Testis (tissue), 2 donors: ENCODE data around the gene WT1.

ENCODE experiments used
- POLR2A ChIP-seq: fragments of 450-650 bp; IDR thresholded peaks from one replicate; pipeline ENCODE4 v1.6.1; 2017; ENCODE audit warnings: antibody characterized with exemption, mild to moderate bottlenecking, moderate library complexity
- TF ChIP-seq, protein P1 (sequence below), 3 experiments: fragments of 450-650 bp in 2 of 3; fragments of 200-600 bp in 1 of 3; sonication (generic) in 1 of 3; IDR thresholded peaks; one replicate each; pipeline ENCODE4 v1.5.1; 2016 to 2019; ENCODE audit warnings: antibody characterized with exemption in 3 of 3, mild to moderate bottlenecking in 2 of 3, moderate library complexity in 1 of 3

- TF ChIP-seq POLR2A = no peak
- TF ChIP-seq, protein P1, sequence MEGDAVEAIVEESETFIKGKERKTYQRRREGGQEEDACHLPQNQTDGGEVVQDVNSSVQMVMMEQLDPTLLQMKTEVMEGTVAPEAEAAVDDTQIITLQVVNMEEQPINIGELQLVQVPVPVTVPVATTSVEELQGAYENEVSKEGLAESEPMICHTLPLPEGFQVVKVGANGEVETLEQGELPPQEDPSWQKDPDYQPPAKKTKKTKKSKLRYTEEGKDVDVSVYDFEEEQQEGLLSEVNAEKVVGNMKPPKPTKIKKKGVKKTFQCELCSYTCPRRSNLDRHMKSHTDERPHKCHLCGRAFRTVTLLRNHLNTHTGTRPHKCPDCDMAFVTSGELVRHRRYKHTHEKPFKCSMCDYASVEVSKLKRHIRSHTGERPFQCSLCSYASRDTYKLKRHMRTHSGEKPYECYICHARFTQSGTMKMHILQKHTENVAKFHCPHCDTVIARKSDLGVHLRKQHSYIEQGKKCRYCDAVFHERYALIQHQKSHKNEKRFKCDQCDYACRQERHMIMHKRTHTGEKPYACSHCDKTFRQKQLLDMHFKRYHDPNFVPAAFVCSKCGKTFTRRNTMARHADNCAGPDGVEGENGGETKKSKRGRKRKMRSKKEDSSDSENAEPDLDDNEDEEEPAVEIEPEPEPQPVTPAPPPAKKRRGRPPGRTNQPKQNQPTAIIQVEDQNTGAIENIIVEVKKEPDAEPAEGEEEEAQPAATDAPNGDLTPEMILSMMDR (IDR thresholded peaks at IDR 0.05) = no peak
Measured at GRCh38 chr11:32392840-32393239, 42.5 kb downstream of the WT1 start.
